ENCODE results near the gene PLPPR1. TPM values are rescaled to one million over a fixed set of nuclear protein-coding genes. Genes with fewer than 3 reads are reported as not detected.

PLPPR1 gene
- total and polyA plus RNA-seq, 2 of the 13 experiments (the other 11 are each of a cell fraction or from before 2014, with no cell fraction given): 16.0 to 84.7 TPM

DNA sequence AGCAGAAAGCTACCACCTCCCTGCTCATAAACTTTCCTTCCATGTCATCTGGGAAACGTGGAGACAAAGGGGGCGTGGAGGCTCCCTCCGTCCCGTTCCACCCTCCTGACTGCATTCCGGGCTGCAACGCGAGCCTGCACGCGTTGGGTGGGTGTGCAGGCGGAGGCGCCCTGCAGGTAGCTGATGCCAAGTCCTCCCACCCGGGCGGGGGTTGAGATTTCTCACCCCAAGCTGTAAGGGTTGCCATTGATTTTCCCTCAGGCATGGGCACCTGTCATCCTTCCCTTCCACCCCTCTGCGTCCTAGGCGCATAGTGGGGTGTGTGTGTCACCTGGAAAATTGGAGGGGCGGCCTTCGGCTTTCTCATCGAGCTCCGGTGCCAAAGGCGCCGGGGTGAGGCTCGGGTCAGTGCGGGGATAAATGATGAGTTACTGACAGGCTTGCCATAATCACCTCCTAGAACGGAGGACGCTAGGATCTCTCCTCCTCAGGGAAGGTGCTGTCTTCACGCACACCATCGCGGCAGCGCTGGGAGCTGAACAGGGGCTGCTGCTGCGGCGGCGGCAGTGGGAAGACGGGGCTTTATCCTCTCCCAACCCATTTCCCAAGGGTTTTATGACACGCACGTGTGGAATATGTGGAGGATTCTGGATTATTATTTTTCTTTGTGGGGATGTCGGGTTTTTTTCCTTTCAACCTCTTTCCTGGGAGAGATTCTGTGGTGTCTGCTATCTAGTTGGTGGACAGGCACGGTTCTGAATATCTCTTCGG lies 973 bp downstream of the PLPPR1 start (continued):
- TF ChIP-seq, protein P1, sequence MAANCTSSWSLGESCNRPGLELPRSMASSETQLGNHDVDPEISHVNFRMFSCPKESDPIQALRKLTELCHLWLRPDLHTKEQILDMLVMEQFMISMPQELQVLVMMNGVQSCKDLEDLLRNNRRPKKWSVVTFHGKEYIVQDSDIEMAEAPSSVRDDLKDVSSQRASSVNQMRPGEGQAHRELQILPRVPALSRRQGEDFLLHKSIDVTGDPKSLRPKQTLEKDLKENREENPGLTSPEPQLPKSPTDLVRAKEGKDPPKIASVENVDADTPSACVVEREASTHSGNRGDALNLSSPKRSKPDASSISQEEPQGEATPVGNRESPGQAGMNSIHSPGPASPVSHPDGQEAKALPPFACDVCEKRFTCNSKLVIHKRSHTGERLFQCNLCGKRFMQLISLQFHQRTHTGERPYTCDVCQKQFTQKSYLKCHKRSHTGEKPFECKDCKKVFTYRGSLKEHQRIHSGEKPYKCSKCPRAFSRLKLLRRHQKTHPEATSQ (CRISPR knock-in tag; IDR thresholded peaks at IDR 0.05; ENCODE audit: borderline replicate concordance): no peak
- no peak for TF ChIP-seq ZNF792 (CRISPR knock-in tag; IDR thresholded peaks at IDR 0.05)
- TF ChIP-seq HINFP (CRISPR knock-in tag; IDR thresholded peaks at IDR 0.05; ENCODE audit: low read depth): no peak
- TF ChIP-seq, protein P2, sequence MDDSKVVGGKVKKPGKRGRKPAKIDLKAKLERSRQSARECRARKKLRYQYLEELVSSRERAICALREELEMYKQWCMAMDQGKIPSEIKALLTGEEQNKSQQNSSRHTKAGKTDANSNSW (CRISPR knock-in tag; IDR thresholded peaks at IDR 0.05; ENCODE audit: borderline replicate concordance): no peak
- no peak for TF ChIP-seq ZNF121 (CRISPR knock-in tag; IDR thresholded peaks at IDR 0.05)
- no peak for TF ChIP-seq MAZ (IDR thresholded peaks at IDR 0.05; ENCODE audit: borderline replicate concordance, low read depth, low read length)
- no peak for TF ChIP-seq MAZ (CRISPR knock-in tag; IDR thresholded peaks at IDR 0.05; ENCODE audit: low read depth)
- 0 out of 2 replicates have a peak, but pooled peaks have one; percentile 11 for TF ChIP-seq ZNF547 (CRISPR knock-in tag; IDR thresholded peaks at IDR 0.05)
- 0 out of 2 replicates have a peak, but pooled peaks have one; percentile 2 for TF ChIP-seq ZGPAT (CRISPR knock-in tag; IDR thresholded peaks at IDR 0.05)
- no peak for TF ChIP-seq ZNF33B (CRISPR knock-in tag; IDR thresholded peaks at IDR 0.05)
- no peak for TF ChIP-seq ZBTB42 (CRISPR knock-in tag; IDR thresholded peaks at IDR 0.05)
- TF ChIP-seq HCFC1 (IDR thresholded peaks at IDR 0.05; ENCODE audit: low read depth, low read length): no peak
- no peak for TF ChIP-seq ZBED4 (CRISPR knock-in tag; IDR thresholded peaks at IDR 0.05; ENCODE audit: borderline replicate concordance)
- TF ChIP-seq, protein P3, sequence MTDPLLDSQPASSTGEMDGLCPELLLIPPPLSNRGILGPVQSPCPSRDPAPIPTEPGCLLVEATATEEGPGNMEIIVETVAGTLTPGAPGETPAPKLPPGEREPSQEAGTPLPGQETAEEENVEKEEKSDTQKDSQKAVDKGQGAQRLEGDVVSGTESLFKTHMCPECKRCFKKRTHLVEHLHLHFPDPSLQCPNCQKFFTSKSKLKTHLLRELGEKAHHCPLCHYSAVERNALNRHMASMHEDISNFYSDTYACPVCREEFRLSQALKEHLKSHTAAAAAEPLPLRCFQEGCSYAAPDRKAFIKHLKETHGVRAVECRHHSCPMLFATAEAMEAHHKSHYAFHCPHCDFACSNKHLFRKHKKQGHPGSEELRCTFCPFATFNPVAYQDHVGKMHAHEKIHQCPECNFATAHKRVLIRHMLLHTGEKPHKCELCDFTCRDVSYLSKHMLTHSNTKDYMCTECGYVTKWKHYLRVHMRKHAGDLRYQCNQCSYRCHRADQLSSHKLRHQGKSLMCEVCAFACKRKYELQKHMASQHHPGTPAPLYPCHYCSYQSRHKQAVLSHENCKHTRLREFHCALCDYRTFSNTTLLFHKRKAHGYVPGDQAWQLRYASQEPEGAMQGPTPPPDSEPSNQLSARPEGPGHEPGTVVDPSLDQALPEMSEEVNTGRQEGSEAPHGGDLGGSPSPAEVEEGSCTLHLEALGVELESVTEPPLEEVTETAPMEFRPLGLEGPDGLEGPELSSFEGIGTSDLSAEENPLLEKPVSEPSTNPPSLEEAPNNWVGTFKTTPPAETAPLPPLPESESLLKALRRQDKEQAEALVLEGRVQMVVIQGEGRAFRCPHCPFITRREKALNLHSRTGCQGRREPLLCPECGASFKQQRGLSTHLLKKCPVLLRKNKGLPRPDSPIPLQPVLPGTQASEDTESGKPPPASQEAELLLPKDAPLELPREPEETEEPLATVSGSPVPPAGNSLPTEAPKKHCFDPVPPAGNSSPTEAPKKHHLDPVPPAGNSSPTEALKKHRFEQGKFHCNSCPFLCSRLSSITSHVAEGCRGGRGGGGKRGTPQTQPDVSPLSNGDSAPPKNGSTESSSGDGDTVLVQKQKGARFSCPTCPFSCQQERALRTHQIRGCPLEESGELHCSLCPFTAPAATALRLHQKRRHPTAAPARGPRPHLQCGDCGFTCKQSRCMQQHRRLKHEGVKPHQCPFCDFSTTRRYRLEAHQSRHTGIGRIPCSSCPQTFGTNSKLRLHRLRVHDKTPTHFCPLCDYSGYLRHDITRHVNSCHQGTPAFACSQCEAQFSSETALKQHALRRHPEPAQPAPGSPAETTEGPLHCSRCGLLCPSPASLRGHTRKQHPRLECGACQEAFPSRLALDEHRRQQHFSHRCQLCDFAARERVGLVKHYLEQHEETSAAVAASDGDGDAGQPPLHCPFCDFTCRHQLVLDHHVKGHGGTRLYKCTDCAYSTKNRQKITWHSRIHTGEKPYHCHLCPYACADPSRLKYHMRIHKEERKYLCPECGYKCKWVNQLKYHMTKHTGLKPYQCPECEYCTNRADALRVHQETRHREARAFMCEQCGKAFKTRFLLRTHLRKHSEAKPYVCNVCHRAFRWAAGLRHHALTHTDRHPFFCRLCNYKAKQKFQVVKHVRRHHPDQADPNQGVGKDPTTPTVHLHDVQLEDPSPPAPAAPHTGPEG (CRISPR knock-in tag; IDR thresholded peaks at IDR 0.05): no peak
